ENCODE results near the gene NAA25.

- TF ChIP-seq CSDC2 (CRISPR knock-in tag; IDR thresholded peaks at IDR 0.05) (no peak), ZC3H10 (CRISPR knock-in tag; IDR thresholded peaks at IDR 0.05) (no peak), ZNF70 (CRISPR knock-in tag; IDR thresholded peaks at IDR 0.05) (no peak)
Measured at GRCh38 chr12:112146123-112146522, 37.5 kb upstream of the NAA25 start.
